Measurements from ENCODE around the gene SCPEP1.
A peak's percentile ranks its signal among the peaks of the same experiment; 100 is the strongest.

Gene SCPEP1

GRCh38 chr17:57044976-57045867 is 67.3 kb downstream of the SCPEP1 start:
- DNase-seq: no peak

- DNase-seq: no peak
Measured at GRCh38 chr17:57045868-57046704, 68.2 kb downstream of the SCPEP1 start.

GRCh38 chr17:57046749-57047148 is 68.8 kb downstream of the SCPEP1 start:
- no peak for DNase-seq

DNA sequence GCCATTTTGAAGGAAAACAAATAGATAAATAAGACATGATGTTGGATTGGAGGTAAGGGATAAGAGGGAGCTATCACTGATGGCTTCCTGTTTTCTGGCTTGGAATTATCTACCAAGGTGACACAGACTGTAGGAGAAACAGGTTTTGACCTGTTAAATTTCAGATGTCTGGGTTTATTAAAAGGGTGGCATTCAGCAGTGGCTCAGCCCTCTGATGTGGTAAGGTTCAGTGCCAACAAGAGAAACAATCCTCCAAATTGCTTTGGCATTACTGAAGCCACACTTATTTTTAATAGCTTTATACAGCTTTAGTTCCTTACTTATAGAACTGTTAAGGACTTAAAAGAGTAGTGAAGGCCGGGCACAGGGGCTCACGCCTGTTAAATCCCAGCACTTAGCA is 70.2 kb downstream of the SCPEP1 start:
- DNase-seq: no peak

DNA sequence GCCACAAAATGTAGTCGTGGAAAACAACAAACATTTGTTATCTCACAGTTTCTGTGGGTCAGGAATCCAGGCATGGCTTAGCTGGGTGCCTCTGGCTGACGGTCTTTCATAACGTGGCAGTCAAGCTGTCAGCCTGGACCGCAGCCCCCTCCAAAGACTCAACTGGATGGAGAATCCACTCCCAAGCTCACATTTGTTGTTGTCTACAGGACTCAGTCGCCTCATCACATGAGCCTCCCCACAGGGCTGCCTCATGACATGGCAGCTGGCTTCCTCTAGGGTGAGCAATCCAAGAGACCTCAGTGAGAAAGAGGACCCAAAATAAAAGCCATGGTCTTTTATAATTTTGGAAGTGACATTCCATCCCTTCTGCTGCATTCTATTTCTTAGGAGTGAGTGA is 72.4 kb downstream of the SCPEP1 start:
- DNase-seq: no peak

DNA sequence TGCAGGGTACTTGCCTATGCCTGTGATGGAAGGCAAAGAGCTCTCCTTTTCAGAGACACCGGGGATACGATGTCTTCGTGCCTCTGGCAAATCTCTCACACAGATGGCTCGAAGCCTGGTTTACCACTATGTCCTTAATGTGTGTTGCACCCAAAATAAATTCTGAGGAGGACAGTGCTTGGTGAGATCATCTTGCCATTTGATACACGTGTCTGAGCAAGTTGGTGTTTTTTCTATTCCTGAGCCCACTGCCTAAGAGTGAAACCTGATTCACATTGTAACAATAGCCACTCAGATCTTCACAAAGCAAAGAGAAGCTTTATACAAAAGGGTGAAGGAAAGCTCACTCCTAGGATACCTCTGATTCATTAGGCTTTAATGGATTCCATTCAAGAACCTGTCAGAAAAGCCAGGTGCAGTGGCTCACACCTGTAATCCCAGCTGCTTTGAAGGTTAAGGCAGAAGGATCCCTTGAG is 74.0 kb downstream of the SCPEP1 start:
- DNase-seq: peak; percentile 94
